K562 (cell line): ENCODE measurements around the gene GRAMD4. TPM values are rescaled to one million over a fixed set of nuclear protein-coding genes. Genes with fewer than 3 reads are reported as not detected.

Experiments used
- ATAC-seq: fragments of 200-7000 bp; cut with Tn5 transposase; 3 replicates; pipeline ENCODE4 v1.9.1; 2020; ENCODE audit warnings: moderate library complexity
- BruUV-seq: library from RNA; stranded (reverse); fragments of 400-500 nt; replicated peaks from 2 replicates; lab custom pipeline; 2021; lab: Mats Ljungman, UMichigan
- CTCF ChIA-PET: fragments of 300-600 bp; formaldehyde crosslinking; extraction: SDS; loops from one replicate; lab custom pipeline; 2021; ENCODE audit warnings: low intra/inter-chr PET ratio; lab: Yijun Ruan, JAX
- POLR2A ChIA-PET: fragments of 300-600, 350-650 bp; sonication (Branson Sonifier 250); formaldehyde crosslinking; extraction: SDS; loops from one replicate; lab custom pipeline; 2021; ENCODE audit warnings: antibody characterized with exemption, inconsistent platforms; lab: Yijun Ruan, JAX
- DNase-seq, 4 experiments: peaks; one replicate each; pipeline versions ENCODE4 v3.0.0 to v3.0.0-alpha.2; 2011 to 2018; ENCODE audit warnings: low spot score in 3 of 4, mixed read lengths in 3 of 4; ENCODE audit errors: extremely low read depth in 1 of 4
- FAIRE-seq: peaks from 2 replicates; lab custom pipeline; 2011; peaks lifted over from hg19 to GRCh38; lab: Jason Lieb, UNC
- H2AFZ ChIP-seq: 2 replicates; pipeline ENCODE4 v1.6.0; 2011; ENCODE audit warnings: low read depth, low read length, control low read depth, inconsistent platforms
- H3K27ac ChIP-seq: fragments of 200-600 bp; 3 replicates; pipeline ENCODE4 v1.8.0; 2011; ENCODE audit warnings: low read depth, mild to moderate bottlenecking, control low read depth, inconsistent platforms, low read length, moderate library complexity, mixed read lengths; ENCODE audit errors: extremely low read depth
- H3K27me3 ChIP-seq, 2 experiments: fragments of 300-600 bp in 1 of 2; 2 replicates in 1 of 2; 3 replicates in 1 of 2; pipeline versions ENCODE4 v1.6.0 to v1.8.0; 2011; ENCODE audit warnings: inconsistent platforms in 2 of 2, low read length in 2 of 2, mild to moderate bottlenecking in 1 of 2, mixed read lengths in 1 of 2, moderate library complexity in 1 of 2; ENCODE audit not compliant: control insufficient read depth in 2 of 2, insufficient read depth in 2 of 2
- H3K36me3 ChIP-seq: fragments of 300-600 bp; 3 replicates; pipeline ENCODE4 v1.8.0; 2011; ENCODE audit warnings: mild to moderate bottlenecking, low read length, inconsistent platforms; ENCODE audit not compliant: control insufficient read depth, insufficient read depth
- H3K4me1 ChIP-seq, 2 experiments: fragments of 200-600 bp in 1 of 2; replicated peaks in 1 of 2; 2 replicates in 1 of 2; 3 replicates in 1 of 2; pipeline versions ENCODE4 v1.5.1 to v1.8.0; 2011; ENCODE audit warnings: inconsistent platforms in 2 of 2, low read length in 2 of 2, mild to moderate bottlenecking in 1 of 2, mixed read lengths in 1 of 2, moderate library complexity in 1 of 2; ENCODE audit not compliant: control insufficient read depth in 2 of 2, insufficient read depth in 2 of 2
- H3K4me2 ChIP-seq: 2 replicates; pipeline ENCODE4 v1.6.1; 2011; ENCODE audit warnings: low read length, control low read depth, inconsistent platforms, mixed read lengths; ENCODE audit not compliant: insufficient read depth
- H3K4me3 ChIP-seq: fragments of 200-600 bp; sonication (generic), shearing (Covaris generic); 2 replicates; pipeline ENCODE4 v1.5.1; 2016; ENCODE audit warnings: control low read depth, inconsistent platforms
- H3K79me2 ChIP-seq: fragments of 200-600 bp; 3 replicates; pipeline ENCODE4 v1.8.0; 2011; ENCODE audit warnings: low read length, inconsistent platforms; ENCODE audit not compliant: control insufficient read depth, insufficient read depth
- H3K9ac ChIP-seq, 2 experiments: 2 replicates each; pipeline versions ENCODE4 v1.6.0 to v1.6.1; 2011; ENCODE audit warnings: low read depth in 2 of 2, low read length in 2 of 2, control low read depth in 1 of 2, inconsistent platforms in 1 of 2, mild to moderate bottlenecking in 1 of 2, mixed read lengths in 1 of 2; ENCODE audit not compliant: insufficient read depth in 1 of 2
- H3K9me1 ChIP-seq: one replicate; pipeline ENCODE4 v1.6.0; 2011; ENCODE audit warnings: inconsistent platforms, mild to moderate bottlenecking, low read length, moderate library complexity; ENCODE audit not compliant: control insufficient read depth, insufficient read depth
- H3K9me3 ChIP-seq: replicated peaks from 2 replicates; pipeline ENCODE4 v1.5.1; 2011; ENCODE audit warnings: low read depth, low read length, inconsistent platforms; ENCODE audit not compliant: control insufficient read depth, insufficient read depth
- H4K20me1 ChIP-seq: replicated peaks from 2 replicates; pipeline ENCODE4 v1.6.1; 2011; ENCODE audit warnings: low read length, inconsistent platforms, mixed read lengths; ENCODE audit not compliant: control insufficient read depth, insufficient read depth
- HMBOX1 ChIP-seq: sonication (generic); IDR thresholded peaks from 2 replicates; pipeline ENCODE4 v1.6.1; 2016
- MYNN ChIP-seq, 2 experiments: sonication (generic); formaldehyde crosslinking in 1 of 2; IDR thresholded peaks; 2 replicates each; pipeline versions ENCODE4 v1.5.0 to v1.6.1; 2016 to 2020; ENCODE audit warnings: antibody characterized with exemption in 1 of 2, missing genetic modification reagents in 1 of 2
- NFIC ChIP-seq: fragments of 450-650 bp; IDR thresholded peaks from 2 replicates; pipeline ENCODE4 v1.6.1; 2017; ENCODE audit warnings: mild to moderate bottlenecking, inconsistent platforms
- ZBTB33 ChIP-seq: sonication (generic); formaldehyde crosslinking; IDR thresholded peaks from 2 replicates; pipeline ENCODE4 v1.8.1; 2023; ENCODE audit warnings: mild to moderate bottlenecking, missing genetic modification reagents
- WGBS: fragments of 100-300 bp; shearing (Covaris generic); methylation state at CpG from one replicate; pipeline ENCODE4 v1.1.6; 2016; ENCODE audit warnings: low coverage, mixed read lengths; ENCODE audit not compliant: insufficient coverage; ENCODE audit errors: missing lambda C conversion rate; 5-methylcytosine and 5-hydroxymethylcytosine counted together
- in situ Hi-C: fragments of 300-500 bp; cut with MboI; formaldehyde crosslinking; loops from 4 replicates; pipeline ENCODE4 v1.15.0; 2018; ENCODE audit warnings: inconsistent platforms, mixed read lengths
- intact Hi-C: fragments of 100-400 bp; cut with micrococcal nuclease; formaldehyde crosslinking; loops from 2 replicates; pipeline ENCODE4 v1.14.2; 2022
- polyA plus RNA-seq, 8 experiments: library from polyadenylated mRNA; depleted of rRNA in 4 of 8; stranded (reverse) in 5 of 8; unstranded in 3 of 8; fragments of >200 nt; fragmentation: Nextera tagmentation in 2 of 8; fragmentation: Illumina TruSeq in 1 of 8; extraction: Ambion mirVana in 2 of 8; extraction: Trizol in 1 of 8; gene quantifications; 2 replicates each; pipeline versions ENCODE4 v1.2.1 to v1.2.3, GENCODE V29; 2011 to 2014; ENCODE audit warnings: inconsistent platforms in 1 of 8, missing spikeins in 1 of 8
- total RNA-seq, 7 experiments: library from RNA; depleted of rRNA in 6 of 7; stranded (reverse); fragments of >200 nt in 6 of 7; fragmentation: Illumina TruSeq in 2 of 7; extraction: Trizol in 2 of 7; gene quantifications; 2 replicates each; pipeline versions ENCODE4 v1.2.1 to v1.2.3, GENCODE V29; 2011 to 2021; ENCODE audit warnings: low replicate concordance in 1 of 7

The GRAMD4 gene
- total and polyA plus RNA-seq, 9 of the 15 experiments (the other 6 are each of a cell fraction or from before 2014, with no cell fraction given): 0.18 to 44.8 (median 18.6) TPM

- Histone ChIP-seq H3K9me1 (no peaks in the 10 kb centered on the region), H3K79me2 (no peaks in the 10 kb centered on the region), H3K27ac (no peak overlapping the region), H3K36me3 (peaks cover 10% of the 10 kb centered on the region; the same call in 2 of the 3 replicates), H3K27me3 (no peaks in the 10 kb centered on the region), H3K4me1 (peaks cover 8 to 30% of the 10 kb centered on the region in 2 experiments; a peak in 4 of 5 replicates), H3K4me2 (no peak overlapping the region), H4K20me1 (no peaks in the 10 kb centered on the region), H3K9me3 (no peaks in the 10 kb centered on the region), H3K4me3 (no peak overlapping the region), H3K9ac (no peak overlapping the region; a peak in 1 of 4 replicates), H2AFZ (no peak overlapping the region)
- no peak for FAIRE-seq
- ATAC-seq: no peak
- intact Hi-C loops: no loop called here
- ChIA-PET POLR2A (no interaction called here), CTCF (no interaction called here)
- in situ Hi-C loops: no loop called here
- DNase-seq: no peak
- BruUV-seq: no TSS peak
- 96% methylated on average over 15 of the region's 18 CpGs for WGBS
- TF ChIP-seq HMBOX1: peak; percentile 70
- no peak for TF ChIP-seq MYNN (IDR thresholded peaks at IDR 0.05)
- no peak for TF ChIP-seq MYNN (CRISPR knock-in tag; IDR thresholded peaks at IDR 0.05)
- peak; percentile 40; the same call in 1 of the 2 replicates for TF ChIP-seq ZBTB33 (CRISPR knock-in tag)
- TF ChIP-seq NFIC: peak; percentile 71
These were observed 18.6 kb downstream of the GRAMD4 start for GRCh38 chr22:46638601-46639431.
